DOHH2 (cell line): ENCODE data around the gene ME3.

ENCODE experiments used
- H3F3A ChIP-seq: fragments of 200-600 bp; sonication (generic), shearing (Covaris generic); 2 replicates; pipeline ENCODE4 v1.6.0; 2016; ENCODE audit warnings: antibody characterized with exemption, mild to moderate bottlenecking; ENCODE audit not compliant: control insufficient read depth, insufficient read depth
- H3K27ac ChIP-seq: fragments of 200-600 bp; sonication (generic); 2 replicates; pipeline ENCODE4 v1.5.1; 2014; ENCODE audit warnings: low read depth, mild to moderate bottlenecking, low read length, moderate library complexity
- H3K27me3 ChIP-seq: fragments of 200-600 bp; sonication (generic); 2 replicates; pipeline ENCODE4 v1.6.1; 2014; ENCODE audit warnings: mild to moderate bottlenecking, low read length, mixed read lengths; ENCODE audit not compliant: control insufficient read depth
- H3K36me3 ChIP-seq: fragments of 200-600 bp; sonication (generic); 2 replicates; pipeline ENCODE4 v1.6.1; 2014; ENCODE audit warnings: mild to moderate bottlenecking, low read length, moderate library complexity, mixed read lengths; ENCODE audit not compliant: control insufficient read depth
- H3K4me1 ChIP-seq: fragments of 200-600 bp; sonication (generic); 2 replicates; pipeline ENCODE4 v1.6.1; 2014; ENCODE audit warnings: mild to moderate bottlenecking, low read length, mixed read lengths; ENCODE audit not compliant: control insufficient read depth
- H3K4me2 ChIP-seq: fragments of 200-600 bp; sonication (generic); 2 replicates; pipeline ENCODE4 v1.6.0; 2014; ENCODE audit warnings: mild to moderate bottlenecking, low read length, moderate library complexity
- H3K4me3 ChIP-seq: fragments of 200-600 bp; sonication (generic); 2 replicates; pipeline ENCODE4 v1.5.1; 2014; ENCODE audit warnings: mild to moderate bottlenecking, low read length, mixed read lengths
- H3K79me2 ChIP-seq: fragments of 200-600 bp; sonication (generic); 2 replicates; pipeline ENCODE4 v1.6.1; 2014; ENCODE audit warnings: mild to moderate bottlenecking, low read length, mixed read lengths; ENCODE audit not compliant: control insufficient read depth
- H3K9me2 ChIP-seq: fragments of 200-600 bp; sonication (generic); replicated peaks from 2 replicates; pipeline ENCODE4 v1.6.1; 2014; ENCODE audit warnings: mild to moderate bottlenecking, low read length, mixed read lengths; ENCODE audit not compliant: control insufficient read depth
- H3K9me3 ChIP-seq: fragments of 200-600 bp; sonication (generic); 2 replicates; pipeline ENCODE4 v1.6.1; 2014; ENCODE audit warnings: antibody characterized with exemption, low read length, mixed read lengths; ENCODE audit not compliant: control insufficient read depth, insufficient read depth
- H4K20me1 ChIP-seq: fragments of 200-600 bp; sonication (generic); 2 replicates; pipeline ENCODE4 v1.6.0; 2014; ENCODE audit warnings: low read depth, mild to moderate bottlenecking, antibody characterized with exemption, low read length, moderate library complexity; ENCODE audit not compliant: control insufficient read depth, insufficient read depth
- CTCF ChIP-seq: fragments of 200-600 bp; sonication (generic); IDR thresholded peaks from one replicate; pipeline ENCODE4 v1.5.1; 2014; ENCODE audit warnings: antibody characterized with exemption, mild to moderate bottlenecking, low read depth, low read length; ENCODE audit not compliant: poor library complexity, severe bottlenecking
- EZH2phosphoT487 ChIP-seq: fragments of 200-600 bp; sonication (generic); IDR thresholded peaks from 2 replicates; pipeline ENCODE4 v1.6.1; 2017; ENCODE audit warnings: borderline replicate concordance, mild to moderate bottlenecking, antibody characterized with exemption, low read length, moderate library complexity, mixed read lengths

ME3 gene

GRCh38 chr11:86666193-86666592 is 6.2 kb downstream of the ME3 start:
- TF ChIP-seq CTCF (no peak), EZH2phosphoT487 (no peak)
- H3F3A ChIP-seq: no peaks in the 10 kb centered on the region
- H3K4me2 ChIP-seq: no peak overlapping the region
- H3K9me2 ChIP-seq: no peaks in the 10 kb centered on the region
- H3K79me2 ChIP-seq: no peaks in the 10 kb centered on the region
- H3K4me3 ChIP-seq: no peak overlapping the region
- H3K36me3 ChIP-seq: no peaks in the 10 kb centered on the region
- H3K9me3 ChIP-seq: no peaks in the 10 kb centered on the region
- H3K27ac ChIP-seq: no peak overlapping the region
- H3K4me1 ChIP-seq: no peaks in the 10 kb centered on the region
- H3K27me3 ChIP-seq: no peaks in the 10 kb centered on the region
- no peaks in the 10 kb centered on the region for H4K20me1 ChIP-seq

- no peaks in the 10 kb centered on the region for H3K36me3 ChIP-seq
- H3K4me3 ChIP-seq: no peak overlapping the region
- H3K9me3 ChIP-seq: no peaks in the 10 kb centered on the region
- H3K9me2 ChIP-seq: no peaks in the 10 kb centered on the region
- H3K4me2 ChIP-seq: no peak overlapping the region
- H3K79me2 ChIP-seq: no peaks in the 10 kb centered on the region
- H3K27ac ChIP-seq: no peak overlapping the region
- H4K20me1 ChIP-seq: no peaks in the 10 kb centered on the region
- TF ChIP-seq EZH2phosphoT487 (no peak), CTCF (no peak)
- no peaks in the 10 kb centered on the region for H3K27me3 ChIP-seq
- no peaks in the 10 kb centered on the region for H3F3A ChIP-seq
- no peaks in the 10 kb centered on the region for H3K4me1 ChIP-seq
These were observed 7.5 kb downstream of the ME3 start for GRCh38 chr11:86664930-86665329.

- no peaks in the 10 kb centered on the region for H3K79me2 ChIP-seq
- H3K4me1 ChIP-seq: no peaks in the 10 kb centered on the region
- H3F3A ChIP-seq: no peaks in the 10 kb centered on the region
- no peaks in the 10 kb centered on the region for H3K27me3 ChIP-seq
- H4K20me1 ChIP-seq: no peaks in the 10 kb centered on the region
- no peaks in the 10 kb centered on the region for H3K36me3 ChIP-seq
- no peak overlapping the region for H3K27ac ChIP-seq
- no peaks in the 10 kb centered on the region for H3K9me2 ChIP-seq
- no peak overlapping the region for H3K4me3 ChIP-seq
- TF ChIP-seq EZH2phosphoT487: no peak
- no peak for TF ChIP-seq CTCF
- H3K4me2 ChIP-seq: no peak overlapping the region
- H3K9me3 ChIP-seq: no peaks in the 10 kb centered on the region
These were observed 8.7 kb downstream of the ME3 start for GRCh38 chr11:86663761-86664160.

- Histone ChIP-seq H3K36me3 (no peaks in the 10 kb centered on the region), H3K4me3 (no peak overlapping the region), H3K79me2 (no peaks in the 10 kb centered on the region), H3K27ac (no peak overlapping the region), H3K9me3 (no peaks in the 10 kb centered on the region), H3K4me2 (no peak overlapping the region), H3K4me1 (no peaks in the 10 kb centered on the region), H3F3A (no peaks in the 10 kb centered on the region), H4K20me1 (no peaks in the 10 kb centered on the region), H3K9me2 (no peaks in the 10 kb centered on the region), H3K27me3 (no peaks in the 10 kb centered on the region)
- TF ChIP-seq EZH2phosphoT487: no peak
- no peak for TF ChIP-seq CTCF
These were observed 9.1 kb downstream of the ME3 start for GRCh38 chr11:86663291-86663690.
